Activated T-helper 1 cell treated with anti-CD3 and anti-CD28 coated beads, Interleukin-2, amount 50 U/mL, for 16 hours (primary cell): Measurements from ENCODE around the gene TIMM23.
"Not testable (repeated sequence)": the region's sequence is repeated elsewhere in the genome, so short reads cannot be mapped to it uniquely, and the experiment has no call there.

Experiments
- DNase-seq, 2 donors: peaks; one replicate each; pipeline ENCODE4 v3.0.0-alpha.2; 2020; ENCODE audit warnings: low read depth in 1 of 2, low spot score in 1 of 2

Gene TIMM23

GRCh38 chr10:45985590-45985989 lies 13.3 kb downstream of the TIMM23 start:
- DNase-seq: not testable (repeated sequence)

GRCh38 chr10:45997557-45997956 lies 25.3 kb downstream of the TIMM23 start:
- DNase-seq: no peak

DNA sequence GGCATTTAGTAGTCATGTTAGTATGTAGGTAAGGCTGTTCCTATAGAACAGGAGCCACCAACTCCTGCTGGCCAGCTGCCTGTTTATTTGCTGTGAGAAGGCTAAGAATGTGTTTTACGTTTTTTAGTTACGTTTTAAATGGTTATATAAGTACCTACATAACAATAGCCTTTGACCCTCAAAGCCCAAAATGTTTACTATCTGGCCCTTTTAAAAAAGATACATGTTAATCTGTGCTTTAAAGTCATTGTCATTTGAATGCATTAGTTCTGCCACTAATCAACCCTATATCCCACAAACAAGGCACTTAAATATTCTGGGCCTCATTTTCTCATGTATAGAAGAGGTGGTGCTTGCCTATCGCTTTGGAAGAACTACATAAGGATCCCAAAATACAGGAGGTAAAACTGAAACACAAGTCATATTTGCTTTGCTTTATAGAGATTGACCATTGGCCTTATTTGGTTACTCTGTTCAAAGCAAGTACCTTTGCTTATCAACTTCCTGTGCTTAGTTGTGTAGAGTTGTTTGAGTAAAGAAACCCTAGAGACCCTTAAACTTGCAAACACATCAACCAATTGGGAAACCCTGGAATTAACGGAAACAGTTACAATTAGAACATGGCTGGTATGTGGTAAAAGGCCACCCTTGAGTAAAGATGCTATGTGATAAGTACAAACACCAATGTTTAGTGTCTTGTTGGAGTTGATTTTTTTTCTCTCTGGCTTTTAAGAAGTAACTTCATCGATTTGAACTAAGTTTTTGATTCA lies 25.9 kb downstream of the TIMM23 start:
- DNase-seq: no peak

DNA sequence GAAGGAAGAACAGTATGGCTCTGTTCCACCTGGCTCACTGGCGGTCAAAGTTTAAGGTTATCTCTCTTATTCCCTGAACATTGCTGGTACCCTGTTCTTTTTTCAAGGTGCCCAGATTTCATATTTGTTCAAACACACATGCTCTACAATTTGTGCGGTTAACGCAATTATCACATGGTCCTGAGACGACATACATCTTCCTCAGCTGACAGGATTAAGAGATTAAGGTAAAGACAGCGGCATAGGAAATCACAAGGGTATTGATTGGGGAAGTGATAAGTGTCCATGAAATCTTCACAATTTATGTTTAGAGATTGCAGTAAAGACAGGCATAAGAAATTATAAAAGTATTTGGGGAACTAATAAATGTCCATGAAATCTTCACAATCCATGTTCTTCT lies 27.7 kb downstream of the TIMM23 start:
- DNase-seq: not testable (repeated sequence)

DNA sequence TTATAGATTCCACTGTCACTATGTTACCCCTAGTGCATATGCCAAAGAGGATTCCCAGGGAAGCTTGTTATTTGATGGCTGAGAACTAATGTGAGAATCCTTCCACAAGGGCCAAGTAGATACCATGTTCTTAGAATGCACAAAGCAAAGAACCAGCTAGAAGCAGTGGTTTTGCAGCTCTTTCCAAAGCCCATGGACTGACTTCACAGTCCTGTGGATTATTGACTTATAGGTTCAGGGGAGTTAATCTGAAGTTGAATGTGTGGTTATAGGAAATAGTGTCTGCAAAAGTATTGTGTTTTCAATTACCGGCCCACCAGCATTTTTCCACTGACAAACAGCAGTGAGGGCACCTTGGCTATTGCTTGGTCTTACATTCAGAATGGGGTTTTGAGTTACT lies 28.2 kb downstream of the TIMM23 start:
- DNase-seq: no peak

DNA sequence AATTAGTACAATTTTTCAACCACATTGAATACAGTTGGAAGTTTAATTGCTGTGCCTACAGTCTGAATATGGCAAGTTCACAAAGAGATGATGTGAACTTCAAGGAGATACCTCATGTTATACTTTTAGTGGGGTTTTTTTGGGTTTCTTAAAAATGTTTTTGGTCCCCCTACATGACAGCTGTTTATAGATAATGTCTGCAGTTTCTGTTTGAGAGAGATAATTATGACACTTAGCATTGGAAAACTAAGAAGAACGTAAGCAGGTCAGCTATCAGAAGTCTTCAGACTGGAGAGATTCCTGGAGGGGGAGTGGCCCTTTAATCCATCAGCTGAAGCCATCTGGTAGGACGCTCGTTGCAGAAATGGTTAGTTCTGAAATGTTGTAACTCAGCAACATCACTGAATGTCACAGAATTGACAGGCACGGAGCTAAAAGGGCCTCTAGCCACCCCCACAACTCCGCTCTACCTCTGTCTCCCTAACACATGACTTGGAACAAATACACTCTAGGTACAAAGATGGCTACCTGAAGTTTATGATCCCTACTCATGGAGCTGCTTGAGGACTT lies 29.0 kb downstream of the TIMM23 start:
- no peak for DNase-seq

GRCh38 chr10:46002189-46002687 lies 29.9 kb downstream of the TIMM23 start:
- DNase-seq: not testable (repeated sequence)

- DNase-seq: no peak
Observed at GRCh38 chr10:46002916-46003693, 30.8 kb downstream of the TIMM23 start.

- no peak for DNase-seq
Observed at GRCh38 chr10:46004963-46005362, 32.7 kb downstream of the TIMM23 start.

GRCh38 chr10:46005383-46005782 lies 33.1 kb downstream of the TIMM23 start:
- DNase-seq: no peak

GRCh38 chr10:46006219-46006618 lies 33.9 kb downstream of the TIMM23 start:
- no peak for DNase-seq

DNA sequence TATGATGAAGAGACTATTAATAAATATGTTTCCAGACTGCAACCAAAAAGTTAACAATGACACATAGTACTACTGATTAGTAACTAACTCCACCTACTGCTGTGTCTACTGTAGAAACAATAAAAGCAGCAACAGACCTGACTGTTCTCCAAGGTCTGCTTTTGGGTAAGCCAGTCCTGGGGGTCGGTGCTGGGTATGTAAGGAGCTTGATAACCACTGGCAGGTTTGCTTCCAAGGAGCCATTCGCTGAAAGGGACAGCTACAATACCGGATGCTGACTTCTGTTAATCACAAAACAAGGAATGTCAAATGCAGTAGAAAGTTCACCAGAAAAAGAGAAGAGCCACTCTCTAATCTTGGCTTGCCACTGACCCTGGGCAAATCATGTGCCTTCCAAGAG lies 40.5 kb downstream of the TIMM23 start:
- DNase-seq: no peak

DNA sequence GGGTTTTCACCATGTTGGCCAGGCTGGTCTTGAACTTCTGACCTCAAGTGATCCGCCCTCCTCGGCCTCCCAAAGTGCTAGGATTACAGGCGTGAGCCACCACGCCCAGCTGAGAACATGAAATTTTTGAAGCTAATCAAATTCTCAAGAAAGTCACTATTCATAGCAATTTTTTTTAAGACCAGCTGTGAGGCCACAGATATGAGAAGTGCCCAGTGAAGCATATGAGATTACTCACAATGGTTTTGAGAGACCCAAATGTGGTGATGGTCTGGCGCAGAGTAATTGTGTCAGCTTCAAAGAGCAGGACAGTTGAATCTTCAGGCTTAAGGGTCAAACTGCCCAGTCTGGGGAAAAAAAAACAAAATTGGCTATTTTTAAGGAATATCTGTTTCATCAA lies 41.9 kb downstream of the TIMM23 start:
- DNase-seq: no peak

- no peak for DNase-seq
Observed at GRCh38 chr10:46014683-46015405, 42.6 kb downstream of the TIMM23 start.

GRCh38 chr10:46016190-46016589 lies 43.9 kb downstream of the TIMM23 start:
- no peak for DNase-seq

DNA sequence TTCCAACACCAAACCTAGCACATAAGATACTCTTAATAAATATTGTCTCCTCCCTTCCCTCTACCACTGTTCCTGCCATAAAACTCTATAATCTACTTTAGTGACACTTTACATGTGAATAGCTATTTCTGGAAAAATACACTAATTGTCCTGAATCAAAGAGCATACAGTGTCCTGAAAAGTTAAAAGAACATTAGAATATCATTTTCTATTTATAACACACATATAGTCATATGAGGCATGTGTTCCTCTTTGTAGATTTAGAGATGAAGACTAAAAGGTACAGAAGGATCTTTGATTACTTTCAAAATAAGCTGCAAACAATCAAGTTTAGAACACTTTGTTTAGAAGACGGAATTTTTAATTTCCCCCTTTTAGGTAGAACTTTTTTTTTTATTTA lies 44.5 kb downstream of the TIMM23 start:
- DNase-seq: no peak

GRCh38 chr10:46017733-46018132 lies 45.4 kb downstream of the TIMM23 start:
- no peak for DNase-seq

GRCh38 chr10:46018453-46019176 lies 46.3 kb downstream of the TIMM23 start:
- no peak for DNase-seq

DNA sequence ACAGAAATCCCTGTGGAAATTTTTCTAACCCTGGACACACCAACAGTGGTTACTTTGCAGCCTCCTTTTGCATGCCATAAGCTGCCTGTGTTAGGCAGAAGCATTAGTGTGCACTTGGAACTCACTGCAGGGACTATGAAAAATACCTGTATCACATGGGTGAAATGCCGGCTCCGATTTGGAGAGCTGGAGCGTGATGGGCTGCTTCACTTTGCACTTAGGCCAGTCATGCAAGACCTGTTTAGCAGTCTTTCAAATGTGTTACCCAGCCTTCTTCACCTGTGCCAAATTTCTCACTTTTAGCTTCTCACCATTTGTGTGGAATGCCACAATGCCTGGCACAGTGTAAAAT lies 46.9 kb downstream of the TIMM23 start:
- no peak for DNase-seq

DNA sequence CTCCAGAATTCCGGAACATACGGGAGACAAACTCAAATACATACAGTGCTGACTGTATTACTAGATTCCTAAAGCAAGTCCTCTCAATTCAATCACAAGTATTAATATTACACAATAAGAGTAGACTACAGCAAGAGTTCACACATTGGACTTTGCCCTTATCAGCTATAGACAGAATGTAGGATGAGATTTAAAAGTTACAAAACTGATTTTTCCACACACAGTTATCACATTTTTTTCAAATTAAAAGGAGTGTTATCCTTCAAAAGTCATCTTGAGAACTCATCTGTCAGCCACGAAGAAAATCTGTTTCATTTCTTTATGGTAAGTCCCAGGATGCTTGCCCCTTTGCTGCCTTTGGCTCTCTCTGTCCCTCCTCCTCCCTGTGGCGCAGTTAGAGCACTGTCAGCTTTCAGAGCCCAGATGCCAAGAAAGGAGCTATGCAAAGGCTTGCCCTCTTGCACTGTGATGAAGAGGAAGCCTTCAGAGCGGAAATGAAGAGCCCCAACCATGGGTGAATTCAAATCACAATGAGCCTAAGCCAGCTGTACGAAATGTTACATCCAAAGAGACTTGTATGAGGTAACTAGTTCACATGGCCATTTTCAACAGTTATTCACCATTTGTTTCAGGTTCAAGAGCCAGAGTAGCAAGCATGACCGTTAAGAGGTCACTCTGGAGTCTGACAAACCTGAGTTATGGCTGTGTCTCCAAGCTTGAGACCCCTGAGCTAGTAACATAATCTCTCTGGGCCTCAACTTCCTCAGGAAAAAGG lies 47.5 kb downstream of the TIMM23 start:
- DNase-seq: no peak
